T-helper 2 cell treated with Interferon-gamma antibody and Interleukin-4, amounts not matched to agents 100 ng/mL and 5 ng/mL, for 36 hours (primary cell): ENCODE data around the gene PSENEN. TPM values are rescaled to one million over a fixed set of nuclear protein-coding genes. Genes with fewer than 3 reads are reported as not detected.
"Not testable (repeated sequence)": the region's sequence is repeated elsewhere in the genome, so short reads cannot be mapped to it uniquely, and the experiment has no call there.

Experiments
- intact Hi-C: fragments of 100-400 bp; cut with micrococcal nuclease; formaldehyde crosslinking; loops from one replicate; pipeline ENCODE4 v1.15.1; 2023
- total RNA-seq: library from RNA; stranded (reverse); gene quantifications from 2 replicates; pipeline ENCODE4 v1.2.3, GENCODE V29; 2022

The PSENEN gene
- total RNA-seq, 1 donor from 2014 or later: 42.0 TPM

GRCh38 chr19:35786299-35787160, 41.1 kb downstream of the PSENEN start:
- intact Hi-C loops: no loop called here

- intact Hi-C loops: no loop called here
These were observed 41.9 kb downstream of the PSENEN start for GRCh38 chr19:35787227-35787799.

GRCh38 chr19:35788205-35788960, 42.9 kb downstream of the PSENEN start:
- intact Hi-C loops: no loop called here

GRCh38 chr19:35789195-35789977, 43.9 kb downstream of the PSENEN start:
- intact Hi-C loops: no loop called here

GRCh38 chr19:35789978-35790944, 44.8 kb downstream of the PSENEN start:
- intact Hi-C loops: no loop called here

- intact Hi-C loops: no loop called here
These were observed 45.7 kb downstream of the PSENEN start for GRCh38 chr19:35790981-35791813.

GRCh38 chr19:35791814-35792279, 46.4 kb downstream of the PSENEN start:
- intact Hi-C loops: no loop called here

- intact Hi-C loops: no loop called here
These were observed 46.9 kb downstream of the PSENEN start for GRCh38 chr19:35792312-35792711.

- intact Hi-C loops: no loop called here
These were observed 47.4 kb downstream of the PSENEN start for GRCh38 chr19:35792888-35793287.

GRCh38 chr19:35793381-35794165, 48.1 kb downstream of the PSENEN start:
- intact Hi-C loops: no loop called here

- intact Hi-C loops: not testable (repeated sequence)
These were observed 50.1 kb downstream of the PSENEN start for GRCh38 chr19:35795564-35795963.

Other genes starting within 250 kb of the PSENEN start
- not detected in 2 replicates for gene DMKN, start 232.0 kb upstream of the PSENEN start, total RNA-seq
- not detected in 2 replicates for gene SBSN, start 217.3 kb upstream of the PSENEN start, total RNA-seq
- gene GAPDHS, start 212.2 kb upstream of the PSENEN start, total RNA-seq: not detected in 2 replicates
- gene TMEM147, start 200.0 kb upstream of the PSENEN start, total RNA-seq: 54.8 and 58.6 TPM in 2 replicates
- gene ATP4A, start 182.0 kb upstream of the PSENEN start, total RNA-seq: not detected in 2 replicates
- gene PMIS2, start 159.5 kb upstream of the PSENEN start, total RNA-seq: not detected in 2 replicates
- 41.6 and 47.4 TPM in 2 replicates for gene HAUS5, start 132.9 kb upstream of the PSENEN start, total RNA-seq
- gene RBM42, start 116.6 kb upstream of the PSENEN start, total RNA-seq: 96.5 and 109 TPM in 2 replicates
- gene ETV2, start 103.9 kb upstream of the PSENEN start, total RNA-seq: 0.80 and 1.3 TPM in 2 replicates
- gene COX6B1, start 97.3 kb upstream of the PSENEN start, total RNA-seq: 489 and 495 TPM in 2 replicates
- 0.48 and 0.50 TPM in 2 replicates for gene UPK1A, start 79.1 kb upstream of the PSENEN start, total RNA-seq
- 55.9 and 57.1 TPM in 2 replicates for gene ZBTB32, start 41.1 kb upstream of the PSENEN start, total RNA-seq
- 60.0 and 62.6 TPM in 2 replicates for gene KMT2B, start 27.6 kb upstream of the PSENEN start, total RNA-seq
- gene IGFLR1, start 3.2 kb upstream of the PSENEN start, total RNA-seq: 31.2 and 35.2 TPM in 2 replicates
- 24.0 and 24.5 TPM in 2 replicates for gene U2AF1L4, start 233 bp upstream of the PSENEN start, total RNA-seq
- gene LIN37, start 2.9 kb downstream of the PSENEN start, total RNA-seq: 10.8 and 15.2 TPM in 2 replicates
- not detected in 2 replicates for gene HSPB6, start 11.4 kb downstream of the PSENEN start, total RNA-seq
- 50.4 and 51.1 TPM in 2 replicates for gene PROSER3, start 12.5 kb downstream of the PSENEN start, total RNA-seq
- 67.1 and 72.6 TPM in 2 replicates for gene ARHGAP33, start 29.9 kb downstream of the PSENEN start, total RNA-seq
- not detected in 2 replicates for gene PRODH2, start 67.2 kb downstream of the PSENEN start, total RNA-seq
- not detected in 2 replicates for gene NPHS1, start 106.9 kb downstream of the PSENEN start, total RNA-seq
- gene KIRREL2, start 111.3 kb downstream of the PSENEN start, total RNA-seq: 0.20 and 0.25 TPM in 2 replicates
- gene APLP1, start 122.9 kb downstream of the PSENEN start, total RNA-seq: 0.86 and 2.0 TPM in 2 replicates
- gene NFKBID, start 154.9 kb downstream of the PSENEN start, total RNA-seq: 42.7 and 43.0 TPM in 2 replicates
- gene HCST, start 156.9 kb downstream of the PSENEN start, total RNA-seq: 93.1 and 96.2 TPM in 2 replicates
- gene TYROBP, start 162.6 kb downstream of the PSENEN start, total RNA-seq: 0.52 TPM in 1 of 2 replicates, not detected in the other
- 9.7 and 11.4 TPM in 2 replicates for gene LRFN3, start 190.7 kb downstream of the PSENEN start, total RNA-seq
- 16.1 and 16.7 TPM in 2 replicates for gene SDHAF1, start 249.5 kb downstream of the PSENEN start, total RNA-seq